Caco-2 (cell line): Measurements from ENCODE around the gene VWA8. TPM values are rescaled to one million over a fixed set of nuclear protein-coding genes. Genes with fewer than 3 reads are reported as not detected.

Experiments used
- BruUV-seq: library from RNA; stranded (reverse); fragments of 400-500 nt; replicated peaks from 2 replicates; lab custom pipeline; 2021; lab: Mats Ljungman, UMichigan
- CTCF ChIA-PET: fragments of 300-600 bp; sonication (Branson Sonifier 250); formaldehyde crosslinking; loops from one replicate; lab custom pipeline; 2022; ENCODE audit warnings: antibody characterized with exemption; lab: Charles Lee
- POLR2A ChIA-PET: fragments of 300-600 bp; sonication (Branson Sonifier 250); formaldehyde crosslinking; loops from one replicate; lab custom pipeline; 2022; ENCODE audit warnings: antibody characterized with exemption; lab: Charles Lee
- DNase-seq, 2 experiments: peaks; one replicate each; pipeline versions ENCODE4 v3.0.0 to v3.0.0-alpha.2; 2020 to 2022
- H3K27me3 ChIP-seq: replicated peaks from 2 replicates; pipeline ENCODE4 v1.6.0; 2011; ENCODE audit warnings: low read length; ENCODE audit not compliant: control insufficient read depth, insufficient read depth
- H3K36me3 ChIP-seq: 2 replicates; pipeline ENCODE4 v1.5.1; 2011; ENCODE audit warnings: low read length; ENCODE audit not compliant: control insufficient read depth, insufficient read depth
- H3K4me1 ChIP-seq: fragments of 250-450 bp; sonication (Bioruptor Pico); 2 replicates; pipeline ENCODE4 v1.5.1; 2020; ENCODE audit warnings: mild to moderate bottlenecking
- H3K4me3 ChIP-seq: 2 replicates; pipeline ENCODE4 v1.5.1; 2011; ENCODE audit warnings: low read depth, mild to moderate bottlenecking, control low read depth, low read length
- H3K9me3 ChIP-seq: fragments of 250-450 bp; sonication (Bioruptor Pico); 2 replicates; pipeline ENCODE4 v1.5.1; 2020; ENCODE audit warnings: mild to moderate bottlenecking, moderate library complexity
- H3K27ac Mint-ChIP-seq: one replicate; pipeline ENCODE4 v1.8.0; 2022; ENCODE audit warnings: mixed read lengths; ENCODE audit not compliant: unreplicated experiment
- H3K27me3 Mint-ChIP-seq: one replicate; pipeline ENCODE4 v1.8.0; 2022; ENCODE audit warnings: mixed read lengths; ENCODE audit not compliant: insufficient read depth, unreplicated experiment
- H3K36me3 Mint-ChIP-seq: one replicate; pipeline ENCODE4 v1.8.0; 2022; ENCODE audit warnings: mild to moderate bottlenecking, mixed read lengths; ENCODE audit not compliant: insufficient read depth, unreplicated experiment
- H3K4me1 Mint-ChIP-seq: one replicate; pipeline ENCODE4 v1.8.0; 2022; ENCODE audit warnings: low read depth, mixed read lengths; ENCODE audit not compliant: unreplicated experiment
- H3K4me3 Mint-ChIP-seq: one replicate; pipeline ENCODE4 v1.8.0; 2022; ENCODE audit warnings: mild to moderate bottlenecking, moderate library complexity, mixed read lengths; ENCODE audit not compliant: unreplicated experiment
- H3K9me3 Mint-ChIP-seq: one replicate; pipeline ENCODE4 v1.8.0; 2022; ENCODE audit warnings: mixed read lengths; ENCODE audit not compliant: unreplicated experiment
- CTCF ChIP-seq, 2 experiments: fragments of 200-600 bp in 1 of 2; IDR thresholded peaks; 1 replicate in 1 of 2; 2 replicates in 1 of 2; pipeline versions ENCODE4 v1.5.1 to v1.8.0; 2011 to 2022; ENCODE audit warnings: antibody characterized with exemption in 1 of 2, control low read depth in 1 of 2, inconsistent platforms in 1 of 2, low read depth in 1 of 2, low read length in 1 of 2, mild to moderate bottlenecking in 1 of 2, moderate library complexity in 1 of 2; ENCODE audit not compliant: insufficient read depth in 1 of 2, severe bottlenecking in 1 of 2, unreplicated experiment in 1 of 2
- intact Hi-C: fragments of 100-400 bp; cut with micrococcal nuclease; formaldehyde crosslinking; loops from one replicate; pipeline ENCODE4 v1.10.0; 2022; ENCODE audit not compliant: unreplicated experiment
- total RNA-seq: library from RNA; stranded (reverse); gene quantifications from 2 replicates; pipeline ENCODE4 v1.2.3, GENCODE V29; 2022

The VWA8 gene
- total RNA-seq, 1 experiment from 2014 or later: 20.7 TPM

GRCh38 chr13:41821238-41821594 is 139.7 kb downstream of the VWA8 start:
- no peak overlapping the region for H3K4me3 Mint-ChIP-seq
- H3K9me3 Mint-ChIP-seq: no peaks in the 10 kb centered on the region
- Histone ChIP-seq H3K4me3 (no peak overlapping the region), H3K9me3 (no peaks in the 10 kb centered on the region), H3K4me1 (no peaks in the 10 kb centered on the region), H3K27me3 (no peaks in the 10 kb centered on the region), H3K36me3 (no peaks in the 10 kb centered on the region)
- no TSS peak for BruUV-seq
- ChIA-PET CTCF (no interaction called here), POLR2A (no interaction called here)
- H3K4me1 Mint-ChIP-seq: no peaks in the 10 kb centered on the region
- intact Hi-C loops: no loop called here
- H3K27me3 Mint-ChIP-seq: no peaks in the 10 kb centered on the region
- H3K36me3 Mint-ChIP-seq: no peaks in the 10 kb centered on the region
- H3K27ac Mint-ChIP-seq: no peak overlapping the region
- DNase-seq: no peak
- TF ChIP-seq CTCF (IDR thresholded peaks at IDR 0.05; ENCODE audit: insufficient read depth in 1 of 2, low read depth in 1 of 2, low read length in 1 of 2, severe bottlenecking in 1 of 2, unreplicated experiment in 1 of 2): no peak

- Mint-ChIP-seq H3K9me3 (no peaks in the 10 kb centered on the region), H3K27me3 (no peaks in the 10 kb centered on the region), H3K27ac (no peak overlapping the region), H3K36me3 (no peaks in the 10 kb centered on the region), H3K4me1 (no peaks in the 10 kb centered on the region), H3K4me3 (no peak overlapping the region)
- ChIA-PET CTCF (no interaction called here), POLR2A (no interaction called here)
- intact Hi-C loops: no loop called here
- no peak for TF ChIP-seq CTCF (IDR thresholded peaks at IDR 0.05; ENCODE audit: insufficient read depth in 1 of 2, low read depth in 1 of 2, low read length in 1 of 2, severe bottlenecking in 1 of 2, unreplicated experiment in 1 of 2)
- Histone ChIP-seq H3K4me3 (no peak overlapping the region), H3K4me1 (no peaks in the 10 kb centered on the region), H3K36me3 (no peaks in the 10 kb centered on the region), H3K27me3 (no peaks in the 10 kb centered on the region), H3K9me3 (no peaks in the 10 kb centered on the region)
- no TSS peak for BruUV-seq
- DNase-seq: no peak
Measured at GRCh38 chr13:41820581-41821237, 140.2 kb downstream of the VWA8 start.

- H3K36me3 ChIP-seq: no peaks in the 10 kb centered on the region
- Mint-ChIP-seq H3K4me1 (no peaks in the 10 kb centered on the region), H3K27ac (no peak overlapping the region), H3K36me3 (peaks cover 5% of the 10 kb centered on the region), H3K27me3 (no peaks in the 10 kb centered on the region), H3K9me3 (no peaks in the 10 kb centered on the region), H3K4me3 (no peak overlapping the region)
- ChIA-PET POLR2A (no interaction called here), CTCF (no interaction called here)
- BruUV-seq: no TSS peak
- intact Hi-C loops: no loop called here
- no peaks in the 10 kb centered on the region; the same call in 1 of the 2 replicates for H3K4me1 ChIP-seq
- H3K9me3 ChIP-seq: no peaks in the 10 kb centered on the region
- no peak for DNase-seq
- H3K27me3 ChIP-seq: no peaks in the 10 kb centered on the region
- H3K4me3 ChIP-seq: no peak overlapping the region
- TF ChIP-seq CTCF (IDR thresholded peaks at IDR 0.05; ENCODE audit: insufficient read depth in 1 of 2, low read depth in 1 of 2, low read length in 1 of 2, severe bottlenecking in 1 of 2, unreplicated experiment in 1 of 2): no peak
Measured at GRCh38 chr13:41816057-41816456, 144.9 kb downstream of the VWA8 start.
